Measurements from ENCODE around the gene ANP32A. TPM values are rescaled to one million over a fixed set of nuclear protein-coding genes. Genes with fewer than 3 reads are reported as not detected.

ANP32A gene
- total RNA-seq, 2 donors from 2014 or later: 78.7 to 83.3 TPM

DNA sequence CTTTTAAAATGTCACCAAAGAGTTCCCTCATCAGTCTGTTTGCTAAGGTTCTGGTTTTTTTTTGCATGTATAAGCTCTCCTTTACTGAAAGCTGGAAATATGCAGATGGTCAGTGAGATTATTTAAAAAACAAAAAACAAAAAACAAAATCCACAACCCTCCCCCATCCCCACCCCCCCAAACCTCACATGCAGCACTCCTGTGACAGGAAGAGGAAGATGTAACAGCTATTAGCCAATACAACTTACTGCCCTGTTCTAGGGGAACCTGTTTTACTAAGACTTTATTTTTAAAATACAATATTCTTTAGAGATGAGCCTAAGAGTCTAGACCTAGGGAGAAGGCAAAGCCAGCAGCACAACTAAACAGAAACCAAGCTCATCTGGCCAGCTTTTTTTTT lies 39.5 kb downstream of the ANP32A start:
- Mint-ChIP-seq H3K4me3 (no peak overlapping the region), H3K27me3 (no peaks in the 10 kb centered on the region), H3K4me1 (peaks cover 22% of the 10 kb centered on the region), H3K36me3 (ENCODE audit: low read depth) (peaks cover 3% of the 10 kb centered on the region), H3K27ac (no peak overlapping the region)
- ATAC-seq (no peak), DNase-seq (no peak)
- no peaks in the 10 kb centered on the region for H3K9me3 ChIP-seq (ENCODE audit: control insufficient read depth, low read length, poor library complexity, severe bottlenecking)

DNA sequence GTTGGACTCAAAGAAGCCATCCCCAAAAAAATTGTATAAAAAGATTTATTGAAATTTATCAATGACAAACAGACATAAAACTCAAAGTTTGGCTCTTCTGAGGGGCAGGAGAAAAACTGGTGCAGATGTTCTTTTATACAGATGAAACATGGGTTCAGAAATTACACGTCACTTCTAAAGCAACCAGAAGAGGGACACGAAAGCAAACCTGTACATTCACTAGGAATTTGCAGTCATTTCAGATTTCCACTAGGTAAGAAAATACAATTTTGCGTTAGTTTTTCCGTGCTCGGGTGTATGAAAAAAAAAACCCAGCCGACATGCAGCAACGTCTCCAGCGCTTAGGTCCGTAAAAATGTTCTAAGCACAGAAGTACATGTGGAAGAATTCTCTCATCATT lies 41.8 kb downstream of the ANP32A start:
- H3K27ac Mint-ChIP-seq: no peak overlapping the region

DNA sequence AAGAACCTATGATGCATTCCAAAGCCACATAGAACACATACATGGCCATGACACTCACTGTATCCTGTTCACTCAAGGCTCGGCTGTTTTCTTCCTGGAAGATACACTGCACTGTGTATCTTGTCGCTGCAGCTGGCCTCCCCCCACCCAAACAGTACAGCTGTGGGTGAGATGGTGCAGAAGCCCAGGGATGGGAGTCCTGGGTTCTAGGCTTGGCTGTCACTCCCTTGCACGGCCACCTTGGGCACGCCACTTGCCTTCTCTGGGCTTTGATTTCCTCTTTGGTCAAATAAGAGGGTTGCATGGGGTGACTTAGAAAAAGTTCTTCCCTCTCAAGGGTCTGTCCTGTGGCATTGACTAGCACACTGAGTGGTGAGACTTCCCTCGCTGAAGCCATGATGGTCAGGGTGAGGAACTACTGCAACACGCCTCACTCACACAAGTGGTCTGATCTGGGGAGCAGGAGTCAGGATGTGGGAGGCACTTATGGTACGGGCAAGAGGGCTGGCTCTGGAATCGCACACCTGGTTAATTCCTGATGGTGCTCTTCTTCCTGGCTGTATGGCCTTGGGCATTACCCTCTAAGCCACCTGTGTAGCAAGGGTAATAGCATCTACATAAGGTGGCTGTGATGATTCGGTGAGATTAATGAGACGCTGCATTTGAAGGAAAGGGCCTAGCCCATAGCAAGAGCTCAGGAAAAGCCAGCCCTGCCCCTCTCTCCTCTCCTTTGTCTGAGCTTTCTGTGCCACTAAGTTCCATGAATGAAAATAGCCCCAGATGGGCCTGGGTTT lies 44.0 kb downstream of the ANP32A start:
- no peaks in the 10 kb centered on the region for H3K9me3 ChIP-seq (ENCODE audit: control insufficient read depth, low read length, poor library complexity, severe bottlenecking)
- ATAC-seq (no peak), DNase-seq (no peak)
- H3K27ac Mint-ChIP-seq: no peak overlapping the region
- no peaks in the 10 kb centered on the region for H3K36me3 Mint-ChIP-seq (ENCODE audit: low read depth)
- peak overlapping the region; percentile 8 for H3K4me3 Mint-ChIP-seq
- peaks cover 3% of the 10 kb centered on the region for H3K4me1 Mint-ChIP-seq
- H3K27me3 Mint-ChIP-seq: no peaks in the 10 kb centered on the region

More for the DNA sequence above, 41.8 kb downstream of the ANP32A start:
- peaks cover 14% of the 10 kb centered on the region for H3K4me1 Mint-ChIP-seq
- no peak overlapping the region for H3K4me3 Mint-ChIP-seq
- no peak for DNase-seq
- peaks cover 3% of the 10 kb centered on the region for H3K36me3 Mint-ChIP-seq (ENCODE audit: low read depth)
- no peak for ATAC-seq
- H3K9me3 ChIP-seq (ENCODE audit: control insufficient read depth, low read length, poor library complexity, severe bottlenecking): no peaks in the 10 kb centered on the region
- no peaks in the 10 kb centered on the region for H3K27me3 Mint-ChIP-seq

DNA sequence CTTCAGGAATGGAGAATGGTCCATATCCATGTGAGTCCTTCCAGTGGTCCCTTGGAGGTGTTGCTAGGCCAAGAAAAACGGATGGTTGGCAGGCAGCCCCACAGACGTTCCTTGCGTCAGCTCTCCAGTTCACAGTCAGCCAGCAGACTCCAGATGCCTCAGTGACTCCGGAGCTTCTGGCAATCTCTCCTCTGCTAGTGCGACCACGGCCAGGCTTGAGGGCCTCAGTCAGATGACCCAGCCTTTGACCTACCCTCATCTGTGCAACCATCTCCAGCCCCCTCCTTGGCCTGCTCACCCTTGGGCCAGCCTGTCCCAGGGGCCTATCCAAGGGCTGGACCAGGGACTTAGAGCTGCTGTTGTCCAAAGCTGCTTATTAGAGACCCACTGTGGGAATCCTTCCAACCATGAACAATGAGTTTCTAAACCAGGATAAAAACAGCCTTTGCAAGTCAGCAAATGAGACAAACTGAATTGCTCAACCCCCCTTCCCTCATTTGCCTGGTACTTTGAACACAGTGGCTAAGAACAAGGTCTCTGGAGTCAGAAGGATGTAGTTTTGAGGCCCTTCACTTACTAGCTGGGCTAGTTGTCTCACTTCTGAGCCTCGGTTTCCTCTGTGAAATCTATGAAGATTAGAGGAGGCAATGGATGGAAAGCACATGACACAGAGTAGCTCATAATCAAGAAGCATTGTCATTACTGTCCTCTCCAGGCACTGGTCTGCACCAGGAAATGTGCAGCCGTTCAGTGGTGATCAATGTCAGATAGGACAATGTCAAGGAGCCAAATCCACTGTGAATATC lies 44.8 kb downstream of the ANP32A start:
- no peak overlapping the region for H3K27ac Mint-ChIP-seq
- ATAC-seq: no peak

DNA sequence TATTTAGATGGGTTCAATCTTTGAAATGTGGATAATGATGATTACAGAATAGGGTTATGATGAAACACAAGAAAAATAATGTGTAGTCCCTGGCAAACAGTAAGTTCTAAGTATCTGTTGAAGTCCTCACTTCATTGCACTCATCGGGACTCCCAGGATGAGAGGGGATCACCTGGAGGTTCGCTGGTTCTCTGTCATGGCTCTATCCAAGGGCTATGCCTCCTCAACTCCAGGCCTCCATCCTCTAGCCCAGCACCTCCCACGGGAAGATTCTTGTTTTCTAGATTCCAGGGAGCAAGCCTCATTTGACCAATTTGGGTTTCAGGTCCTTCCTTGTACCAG lies 45.5 kb downstream of the ANP32A start:
- H3K4me1 Mint-ChIP-seq: peaks cover 3% of the 10 kb centered on the region
- ATAC-seq: no peak
- no peaks in the 10 kb centered on the region for H3K27me3 Mint-ChIP-seq
- no peaks in the 10 kb centered on the region for H3K9me3 ChIP-seq (ENCODE audit: control insufficient read depth, low read length, poor library complexity, severe bottlenecking)
- no peaks in the 10 kb centered on the region for H3K36me3 Mint-ChIP-seq (ENCODE audit: low read depth)
- H3K27ac Mint-ChIP-seq: no peak overlapping the region
- no peak overlapping the region for H3K4me3 Mint-ChIP-seq
- no peak for DNase-seq

More for the DNA sequence above, 44.8 kb downstream of the ANP32A start:
- DNase-seq: no peak
- Mint-ChIP-seq H3K4me3 (no peak overlapping the region), H3K27me3 (no peaks in the 10 kb centered on the region), H3K36me3 (ENCODE audit: low read depth) (no peaks in the 10 kb centered on the region), H3K4me1 (peaks cover 3% of the 10 kb centered on the region)
- H3K9me3 ChIP-seq (ENCODE audit: control insufficient read depth, low read length, poor library complexity, severe bottlenecking): no peaks in the 10 kb centered on the region

DNA sequence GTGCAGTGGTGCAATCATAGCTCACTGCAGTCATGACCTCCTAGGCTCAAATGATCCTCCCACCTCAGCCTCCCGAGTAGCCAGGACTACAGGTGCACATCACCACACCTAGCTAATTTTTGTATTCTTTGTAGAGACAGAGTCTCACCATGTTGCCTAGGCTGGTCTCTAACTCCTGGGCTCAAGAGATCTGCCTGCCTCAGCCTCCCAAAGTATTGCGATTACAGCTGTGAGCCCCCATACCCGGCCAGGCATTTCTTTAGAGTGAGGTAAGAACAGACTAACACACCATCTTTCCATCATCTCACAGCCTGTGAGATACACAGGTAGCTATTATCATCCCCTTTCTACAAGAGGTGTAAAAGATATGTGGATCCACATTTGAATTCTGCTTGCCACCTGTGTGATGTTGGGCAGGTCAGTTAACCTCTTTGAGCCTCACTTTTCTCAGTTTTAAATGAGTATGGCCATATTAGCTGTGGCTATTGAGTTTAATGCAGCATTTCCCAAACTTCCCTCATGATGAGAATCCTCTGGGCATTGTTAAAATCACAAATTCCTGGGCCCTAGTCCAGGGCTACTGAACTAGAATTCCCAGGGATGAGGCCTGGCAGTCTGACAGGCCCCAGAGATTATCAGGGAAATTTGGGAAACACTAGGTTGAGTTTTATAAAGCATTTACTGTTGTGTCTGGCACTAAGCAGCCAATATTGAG lies 46.0 kb downstream of the ANP32A start:
- no peaks in the 10 kb centered on the region for H3K27me3 Mint-ChIP-seq
- H3K4me3 Mint-ChIP-seq: no peak overlapping the region
- no peak for ATAC-seq
- H3K36me3 Mint-ChIP-seq (ENCODE audit: low read depth): no peaks in the 10 kb centered on the region
- no peak overlapping the region for H3K27ac Mint-ChIP-seq
- H3K4me1 Mint-ChIP-seq: peaks cover 3% of the 10 kb centered on the region
- DNase-seq: no peak
- H3K9me3 ChIP-seq (ENCODE audit: control insufficient read depth, low read length, poor library complexity, severe bottlenecking): no peaks in the 10 kb centered on the region

DNA sequence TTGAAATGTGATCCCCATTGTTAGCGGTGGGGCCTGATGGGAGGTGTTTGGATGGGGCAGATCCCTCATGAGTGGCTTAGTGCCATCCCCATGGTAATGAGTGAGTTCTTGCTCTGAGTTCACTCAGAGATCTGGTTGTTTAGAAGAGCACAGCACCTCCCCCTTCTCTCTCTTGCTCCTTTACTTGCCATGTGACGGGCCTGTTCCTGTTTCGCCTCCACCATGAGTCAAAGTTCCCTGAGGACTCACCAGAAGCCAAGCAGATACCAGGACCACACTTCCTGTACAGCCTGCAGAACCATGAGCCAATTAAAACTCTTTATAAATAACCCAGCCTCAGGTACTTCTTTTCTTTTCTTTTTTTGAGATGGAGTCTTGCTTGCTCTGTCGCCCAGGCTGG lies 46.6 kb downstream of the ANP32A start:
- DNase-seq: no peak
- no peaks in the 10 kb centered on the region for H3K36me3 Mint-ChIP-seq (ENCODE audit: low read depth)
- no peaks in the 10 kb centered on the region for H3K27me3 Mint-ChIP-seq
- no peak overlapping the region for H3K4me3 Mint-ChIP-seq
- no peaks in the 10 kb centered on the region for H3K9me3 ChIP-seq (ENCODE audit: control insufficient read depth, low read length, poor library complexity, severe bottlenecking)
- H3K4me1 Mint-ChIP-seq: peaks cover 6% of the 10 kb centered on the region
- no peak overlapping the region for H3K27ac Mint-ChIP-seq
- no peak for ATAC-seq

DNA sequence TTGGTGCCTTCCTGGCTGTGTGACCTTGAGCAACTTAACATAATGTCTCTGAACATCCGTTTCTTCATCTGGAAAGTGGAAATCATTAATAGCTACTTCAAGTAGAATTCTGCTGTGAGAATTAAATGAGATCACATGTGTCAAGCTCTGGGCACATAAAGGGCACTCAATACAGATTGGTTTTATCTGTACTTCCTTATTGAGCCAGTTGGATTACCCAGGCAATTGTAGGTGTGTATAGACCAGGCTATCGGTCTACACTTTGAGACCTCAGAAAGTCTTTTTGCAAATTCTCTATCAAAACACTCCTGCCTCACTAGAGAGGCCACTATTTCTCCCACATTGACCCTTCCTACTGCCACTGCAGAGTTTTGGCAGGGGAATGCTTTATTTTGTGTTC lies 47.7 kb downstream of the ANP32A start:
- H3K4me3 Mint-ChIP-seq: no peak overlapping the region
- H3K9me3 ChIP-seq (ENCODE audit: control insufficient read depth, low read length, poor library complexity, severe bottlenecking): no peaks in the 10 kb centered on the region
- no peak for DNase-seq
- no peak for ATAC-seq
- H3K27me3 Mint-ChIP-seq: peaks cover 4% of the 10 kb centered on the region
- H3K36me3 Mint-ChIP-seq (ENCODE audit: low read depth): no peaks in the 10 kb centered on the region
- H3K27ac Mint-ChIP-seq: no peak overlapping the region
- peaks cover 6% of the 10 kb centered on the region for H3K4me1 Mint-ChIP-seq

DNA sequence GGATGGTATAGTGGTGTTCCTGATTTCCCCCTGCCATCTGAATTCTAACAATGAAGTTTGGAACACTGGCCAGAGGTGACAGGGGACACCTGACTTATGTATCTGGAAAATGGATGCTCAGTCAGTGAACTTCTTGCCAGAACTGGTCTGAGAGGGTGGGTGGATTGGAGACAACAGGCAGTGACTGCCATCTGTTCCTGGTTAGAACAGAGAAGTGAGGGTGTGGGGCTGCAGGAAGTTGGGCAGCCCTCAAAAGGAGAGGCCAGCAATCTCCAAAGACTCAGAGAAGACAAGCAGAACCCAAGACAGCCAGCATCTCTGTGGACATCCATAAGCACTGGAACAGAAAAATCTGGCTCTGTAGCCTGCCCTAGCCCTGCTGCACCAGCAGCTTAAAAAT lies 50.5 kb downstream of the ANP32A start:
- Mint-ChIP-seq H3K4me3 (no peak overlapping the region), H3K4me1 (peaks cover 6% of the 10 kb centered on the region), H3K36me3 (ENCODE audit: low read depth) (no peaks in the 10 kb centered on the region), H3K27me3 (peaks cover 10% of the 10 kb centered on the region), H3K27ac (no peak overlapping the region)
- H3K9me3 ChIP-seq (ENCODE audit: control insufficient read depth, low read length, poor library complexity, severe bottlenecking): no peaks in the 10 kb centered on the region
- ATAC-seq (no peak), DNase-seq (no peak)

DNA sequence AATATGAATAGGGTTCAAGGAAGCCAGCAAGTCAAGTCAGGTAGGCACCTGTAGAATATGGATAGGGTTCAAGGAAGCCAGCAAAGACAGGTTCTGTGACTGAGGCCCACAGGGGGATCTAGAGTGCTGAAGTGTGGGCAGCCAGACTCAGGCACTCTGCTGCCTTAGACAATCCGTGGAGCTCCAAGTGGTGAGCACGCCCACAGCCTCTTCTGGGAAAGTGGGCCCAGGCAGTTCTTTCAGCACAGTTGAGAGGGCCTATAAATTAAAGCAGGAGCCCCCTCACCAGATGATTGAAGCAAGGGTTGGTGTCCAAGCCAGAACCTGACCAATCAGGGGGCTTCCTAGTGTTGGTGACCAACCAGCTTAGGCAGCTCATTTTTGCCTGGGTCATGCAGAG lies 51.0 kb downstream of the ANP32A start:
- H3K4me3 Mint-ChIP-seq: no peak overlapping the region
- DNase-seq (no peak), ATAC-seq (no peak)
- H3K4me1 Mint-ChIP-seq: peaks cover 6% of the 10 kb centered on the region
- peaks cover 14% of the 10 kb centered on the region for H3K27me3 Mint-ChIP-seq
- H3K36me3 Mint-ChIP-seq (ENCODE audit: low read depth): no peaks in the 10 kb centered on the region
- H3K9me3 ChIP-seq (ENCODE audit: control insufficient read depth, low read length, poor library complexity, severe bottlenecking): no peaks in the 10 kb centered on the region
- H3K27ac Mint-ChIP-seq: no peak overlapping the region

DNA sequence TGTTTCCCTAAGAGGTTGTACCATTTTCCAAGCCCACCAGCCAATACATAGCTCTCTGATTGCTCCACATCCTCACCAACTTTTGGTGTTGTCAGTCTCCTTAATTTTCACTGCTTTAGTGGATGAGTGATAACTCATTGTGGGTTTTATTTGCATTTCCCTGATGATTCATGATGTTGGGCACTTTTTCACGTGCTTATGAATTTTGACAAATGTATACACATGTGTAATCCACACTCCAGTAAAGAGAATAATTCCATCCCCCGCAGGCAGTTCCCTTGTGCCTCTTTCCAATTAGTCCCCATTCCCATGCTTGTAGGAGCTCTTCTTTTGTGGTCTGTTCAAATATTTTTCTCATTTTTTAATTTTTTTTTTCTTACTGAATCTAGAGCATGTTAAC lies 52.4 kb downstream of the ANP32A start:
- Mint-ChIP-seq H3K27me3 (peaks cover 24% of the 10 kb centered on the region), H3K36me3 (ENCODE audit: low read depth) (no peaks in the 10 kb centered on the region), H3K4me3 (no peak overlapping the region), H3K4me1 (peaks cover 6% of the 10 kb centered on the region), H3K27ac (no peak overlapping the region)
- DNase-seq (no peak), ATAC-seq (no peak)
- no peaks in the 10 kb centered on the region for H3K9me3 ChIP-seq (ENCODE audit: control insufficient read depth, low read length, poor library complexity, severe bottlenecking)

DNA sequence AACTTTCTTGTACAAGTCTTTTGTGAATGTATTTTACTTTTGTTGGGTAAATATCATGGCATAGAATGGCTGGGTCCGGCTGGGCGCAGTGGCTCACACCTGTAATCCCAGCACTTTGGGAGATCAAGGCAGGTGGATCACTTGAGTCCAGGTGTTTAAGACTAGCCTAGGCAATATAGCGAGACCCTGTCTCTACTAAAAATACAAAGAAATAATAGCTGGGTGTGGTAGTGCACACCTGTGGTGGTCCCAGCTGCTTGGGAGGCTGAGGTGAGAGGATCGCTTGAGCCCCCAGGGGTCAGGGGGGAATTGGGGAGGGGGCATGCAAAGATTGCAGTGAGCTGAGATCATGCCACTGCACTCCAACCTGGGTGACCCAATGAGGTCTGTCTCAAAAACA lies 52.9 kb downstream of the ANP32A start:
- no peak overlapping the region for H3K4me3 Mint-ChIP-seq

DNA sequence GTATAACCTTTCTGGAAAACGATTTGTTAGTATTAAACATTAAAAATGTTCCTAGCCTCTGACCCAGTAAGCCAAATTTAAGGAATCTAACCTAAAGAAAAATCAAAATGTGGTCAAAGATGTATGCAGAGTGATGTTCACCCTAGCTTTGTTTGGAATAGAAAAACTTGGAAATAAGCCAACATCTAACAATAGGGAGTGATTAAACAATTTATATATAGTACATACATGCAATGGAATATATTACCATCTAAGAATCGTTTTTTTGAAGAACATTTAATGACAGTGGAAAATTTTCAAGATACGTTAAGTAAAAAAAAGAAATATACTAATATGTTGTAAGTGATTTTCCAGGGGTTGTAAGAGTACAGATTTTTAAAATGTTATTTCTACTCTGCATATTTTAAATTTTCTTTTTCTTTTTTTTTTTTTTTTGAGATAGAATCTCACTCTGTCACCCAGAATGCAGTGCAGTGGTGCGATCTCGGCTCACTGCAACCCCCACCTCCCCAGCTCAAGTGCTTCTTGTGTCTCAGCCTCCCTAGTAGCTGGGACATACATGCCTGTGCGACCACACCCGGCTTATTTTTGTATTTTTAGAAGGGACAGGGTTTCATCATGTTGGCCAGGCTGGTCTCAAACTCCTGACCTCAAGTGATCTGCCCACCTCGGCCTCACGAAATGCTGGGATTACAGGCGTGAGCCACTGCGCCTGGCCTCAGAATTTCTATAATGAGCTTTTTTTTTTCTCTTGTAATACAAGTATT lies 54.9 kb downstream of the ANP32A start:
- H3K9me3 ChIP-seq (ENCODE audit: control insufficient read depth, low read length, poor library complexity, severe bottlenecking): no peaks in the 10 kb centered on the region
- H3K27ac Mint-ChIP-seq: no peak overlapping the region
- no peaks in the 10 kb centered on the region for H3K36me3 Mint-ChIP-seq (ENCODE audit: low read depth)
- ATAC-seq (no peak), DNase-seq (no peak)
- peaks cover 37% of the 10 kb centered on the region for H3K27me3 Mint-ChIP-seq
- H3K4me1 Mint-ChIP-seq: peaks cover 3% of the 10 kb centered on the region
- H3K4me3 Mint-ChIP-seq: no peak overlapping the region

More for the DNA sequence above, 52.9 kb downstream of the ANP32A start:
- no peak for ATAC-seq
- no peak overlapping the region for H3K27ac Mint-ChIP-seq
- peaks cover 6% of the 10 kb centered on the region for H3K4me1 Mint-ChIP-seq
- no peaks in the 10 kb centered on the region for H3K9me3 ChIP-seq (ENCODE audit: control insufficient read depth, low read length, poor library complexity, severe bottlenecking)
- H3K27me3 Mint-ChIP-seq: peaks cover 28% of the 10 kb centered on the region
- DNase-seq: no peak
- no peaks in the 10 kb centered on the region for H3K36me3 Mint-ChIP-seq (ENCODE audit: low read depth)

Data from T-helper 17 cell (primary cell).